Fibroblast of mammary gland (primary cell): Measurements from ENCODE around the gene MXD3.

Source experiments
- DNase-seq: peaks from one replicate; pipeline ENCODE4 v3.0.0-alpha.2; 2010; ENCODE audit warnings: low read depth
- H3K4me3 ChIP-seq: 2 replicates; pipeline ENCODE4 v1.5.1; 2011; ENCODE audit warnings: low read depth, mild to moderate bottlenecking, low read length, moderate library complexity; ENCODE audit not compliant: control insufficient read depth
- CTCF ChIP-seq: conservative IDR thresholded peaks from 2 replicates; pipeline ENCODE4 v1.5.1; 2011; ENCODE audit warnings: low read depth, low read length, inconsistent platforms; ENCODE audit not compliant: control insufficient read depth, insufficient read depth

MXD3 gene

GRCh38 chr5:177288191-177288590 lies 23.5 kb downstream of the MXD3 start:
- no peak for TF ChIP-seq CTCF
- no peak for DNase-seq
- H3K4me3 ChIP-seq, result no peak overlapping the region

GRCh38 chr5:177276886-177277285 lies 34.8 kb downstream of the MXD3 start:
- no peak overlapping the region for H3K4me3 ChIP-seq
- TF ChIP-seq CTCF, result no peak
- DNase-seq, result no peak

GRCh38 chr5:177275883-177276282 lies 35.8 kb downstream of the MXD3 start:
- no peak for TF ChIP-seq CTCF
- H3K4me3 ChIP-seq, result no peak overlapping the region
- DNase-seq, result no peak

- TF ChIP-seq CTCF, result no peak
- no peak for DNase-seq
- no peak overlapping the region for H3K4me3 ChIP-seq
These were observed 40.6 kb downstream of the MXD3 start for GRCh38 chr5:177271113-177271512.

GRCh38 chr5:177270653-177271052 lies 41.0 kb downstream of the MXD3 start:
- H3K4me3 ChIP-seq, result no peak overlapping the region
- no peak for TF ChIP-seq CTCF
- no peak for DNase-seq

GRCh38 chr5:177269976-177270375 lies 41.7 kb downstream of the MXD3 start:
- no peak overlapping the region for H3K4me3 ChIP-seq
- DNase-seq, result no peak
- no peak for TF ChIP-seq CTCF

GRCh38 chr5:177269232-177269895 lies 42.3 kb downstream of the MXD3 start:
- no peak for TF ChIP-seq CTCF
- DNase-seq, result no peak
- H3K4me3 ChIP-seq, result no peak overlapping the region
